GM23248 (cell line): ENCODE results near the gene SORL1-AS1.

Experiments used
- DNase-seq: peaks from one replicate; pipeline ENCODE4 v3.0.0-alpha.2; 2015
- H2AFZ ChIP-seq: fragments of 200-600 bp; sonication (generic); 2 replicates; pipeline ENCODE4 v1.6.1; 2016; ENCODE audit warnings: antibody characterized with exemption
- H3F3A ChIP-seq: fragments of 200-600 bp; sonication (generic); 2 replicates; pipeline ENCODE4 v1.6.1; 2016; ENCODE audit warnings: mild to moderate bottlenecking, antibody characterized with exemption, mixed run types; ENCODE audit not compliant: insufficient read depth
- H3K27ac ChIP-seq: fragments of 200-600 bp; sonication (generic); 2 replicates; pipeline ENCODE4 v1.5.1; 2016; ENCODE audit warnings: mild to moderate bottlenecking
- H3K27me3 ChIP-seq: fragments of 200-600 bp; sonication (generic); replicated peaks from 2 replicates; pipeline ENCODE4 v1.6.1; 2016; ENCODE audit warnings: mild to moderate bottlenecking; ENCODE audit not compliant: insufficient read depth
- H3K36me3 ChIP-seq: fragments of 200-600 bp; sonication (generic); 2 replicates; pipeline ENCODE4 v1.6.1; 2016; ENCODE audit warnings: low read depth, mild to moderate bottlenecking
- H3K4me1 ChIP-seq: fragments of 200-600 bp; sonication (generic); 2 replicates; pipeline ENCODE4 v1.6.1; 2016; ENCODE audit warnings: mild to moderate bottlenecking; ENCODE audit not compliant: insufficient read depth
- H3K4me2 ChIP-seq: fragments of 200-600 bp; sonication (generic); one replicate; pipeline ENCODE4 v1.6.1; 2016; ENCODE audit warnings: mild to moderate bottlenecking; ENCODE audit not compliant: unreplicated experiment
- H3K4me3 ChIP-seq: fragments of 200-600 bp; sonication (generic); 2 replicates; pipeline ENCODE4 v1.5.1; 2016; ENCODE audit warnings: mild to moderate bottlenecking
- H3K79me2 ChIP-seq: fragments of 200-600 bp; sonication (generic); 2 replicates; pipeline ENCODE4 v1.6.1; 2016; ENCODE audit warnings: mild to moderate bottlenecking; ENCODE audit not compliant: insufficient read depth
- H3K9ac ChIP-seq: fragments of 200-600 bp; sonication (generic); 2 replicates; pipeline ENCODE4 v1.6.1; 2016; ENCODE audit warnings: mild to moderate bottlenecking
- H3K9me2 ChIP-seq: fragments of 200-600 bp; sonication (generic); 2 replicates; pipeline ENCODE4 v1.6.1; 2016; ENCODE audit warnings: mixed run types, mild to moderate bottlenecking, moderate library complexity; ENCODE audit not compliant: insufficient read depth
- H3K9me3 ChIP-seq: fragments of 200-600 bp; sonication (generic); one replicate; pipeline ENCODE4 v1.6.1; 2017; ENCODE audit warnings: low read depth
- H4K20me1 ChIP-seq: fragments of 200-600 bp; sonication (generic); 2 replicates; pipeline ENCODE4 v1.6.0; 2016; ENCODE audit not compliant: insufficient read depth
- EZH2 ChIP-seq: fragments of 200-600 bp; sonication (generic); IDR thresholded peaks from 2 replicates; pipeline ENCODE4 v1.6.1; 2018; ENCODE audit warnings: antibody characterized with exemption, mild to moderate bottlenecking; ENCODE audit not compliant: insufficient read depth, poor library complexity, severe bottlenecking
- EZH2phosphoT487 ChIP-seq: fragments of 200-600 bp; sonication (generic); IDR thresholded peaks from 2 replicates; pipeline ENCODE4 v1.6.1; 2018; ENCODE audit warnings: antibody characterized with exemption, moderate library complexity, mild to moderate bottlenecking, low read depth; ENCODE audit not compliant: insufficient read depth
- WGBS, 2 experiments: methylation state at CpG; one replicate each; pipeline ENCODE4 v1.1.6; 2015 to 2017; ENCODE audit warnings: low lambda C conversion rate in 2 of 2, low coverage in 1 of 2; ENCODE audit errors: missing lambda C conversion rate in 2 of 2; 5-methylcytosine and 5-hydroxymethylcytosine counted together
- in situ Hi-C: fragments of 300-500 bp; cut with MboI; formaldehyde crosslinking; loops from 2 replicates; pipeline ENCODE4 v1.15.0; 2020

Gene SORL1-AS1

DNA sequence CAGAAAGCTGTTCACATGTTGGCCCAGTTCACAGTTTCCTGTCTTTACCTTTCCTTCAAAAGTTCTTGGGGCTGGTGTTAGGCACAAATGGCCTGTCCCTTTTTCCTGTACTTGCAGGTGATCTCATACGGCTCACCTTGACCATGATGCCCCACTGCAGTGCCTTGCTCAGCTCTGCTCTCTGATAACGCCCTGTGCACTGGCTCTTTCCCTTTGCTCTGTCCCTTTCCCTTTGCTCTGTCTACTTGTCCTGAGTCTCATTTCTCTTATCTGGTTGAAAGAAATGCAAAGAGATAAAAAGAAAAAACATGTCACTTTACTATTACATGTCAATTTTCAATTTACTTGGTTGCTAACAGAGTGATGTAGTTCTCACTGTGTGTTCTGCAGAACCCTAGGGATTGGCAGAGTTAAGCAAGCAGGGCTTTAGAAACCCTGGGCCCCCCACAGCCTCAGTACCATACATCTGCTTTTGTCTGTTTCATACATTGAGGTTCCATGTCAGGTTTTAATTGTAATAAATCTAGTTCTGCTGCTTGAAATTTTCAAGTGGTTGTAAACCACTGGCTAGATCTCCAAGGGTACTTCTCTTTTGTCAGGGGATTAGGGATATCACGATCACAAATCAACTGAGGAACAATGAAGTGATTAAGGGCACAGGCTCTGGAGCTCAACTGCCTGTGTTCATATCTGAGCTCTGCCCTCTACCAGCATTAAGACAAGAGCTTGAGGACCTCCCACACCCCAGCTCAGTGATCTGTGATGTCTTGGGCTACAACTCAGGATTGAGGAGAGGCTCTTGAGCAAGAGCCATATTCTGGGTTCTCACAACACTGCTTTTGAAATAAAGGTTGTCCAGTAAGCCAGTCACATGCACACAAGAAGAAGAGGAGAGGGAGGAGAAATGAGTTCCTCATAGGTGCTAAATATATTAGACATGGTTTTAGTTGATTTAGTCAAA, 16.9 kb downstream of the SORL1-AS1 start:
- 65 to 84% methylated on average over 3 of the region's 3 CpGs for WGBS, 2 experiments
- no peak overlapping the region for H3K27ac ChIP-seq
- no peak overlapping the region for H3K4me3 ChIP-seq
- no peaks in the 10 kb centered on the region for H3K36me3 ChIP-seq
- in situ Hi-C loops: no loop called here
- no peak overlapping the region for H2AFZ ChIP-seq
- H3K4me2 ChIP-seq: no peak overlapping the region
- no peak for DNase-seq
- no peaks in the 10 kb centered on the region for H3K9me3 ChIP-seq
- H3K9ac ChIP-seq: no peak overlapping the region
- H3K4me1 ChIP-seq: no peaks in the 10 kb centered on the region
- no peaks in the 10 kb centered on the region for H3F3A ChIP-seq
- H3K79me2 ChIP-seq: no peaks in the 10 kb centered on the region
- H4K20me1 ChIP-seq: no peaks in the 10 kb centered on the region
- TF ChIP-seq EZH2: no peak
- TF ChIP-seq EZH2phosphoT487: no peak
- peaks cover 55% of the 10 kb centered on the region for H3K27me3 ChIP-seq
- H3K9me2 ChIP-seq: no peaks in the 10 kb centered on the region

DNA sequence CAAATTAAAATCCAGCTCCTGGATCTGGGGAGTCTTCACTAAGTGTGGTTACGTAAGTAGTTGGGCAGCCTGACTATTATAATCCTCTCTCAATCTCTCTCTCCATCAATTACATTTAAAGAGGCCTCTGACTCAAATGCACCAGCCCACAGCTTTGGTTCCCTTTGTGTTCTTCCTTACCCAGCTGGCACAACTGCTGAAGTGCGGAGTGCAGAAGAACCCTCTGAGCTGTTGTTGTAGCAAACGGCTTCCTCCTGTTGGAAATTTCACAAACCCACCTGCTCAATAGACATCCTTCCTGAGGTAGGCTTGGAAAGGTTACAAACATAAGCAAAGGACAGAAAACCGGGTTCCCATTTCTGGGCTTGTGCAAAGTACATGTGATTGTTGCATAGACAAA, 17.6 kb downstream of the SORL1-AS1 start:
- DNase-seq: no peak
- TF ChIP-seq EZH2phosphoT487: no peak
- H3K9me3 ChIP-seq: no peaks in the 10 kb centered on the region
- 41 to 54% methylated on average over 4 of the region's 4 CpGs for WGBS, 2 experiments
- no peak overlapping the region for H3K4me3 ChIP-seq
- no peaks in the 10 kb centered on the region for H4K20me1 ChIP-seq
- no peaks in the 10 kb centered on the region for H3K36me3 ChIP-seq
- H3F3A ChIP-seq: no peaks in the 10 kb centered on the region
- in situ Hi-C loops: no loop called here
- no peaks in the 10 kb centered on the region for H3K9me2 ChIP-seq
- H3K4me1 ChIP-seq: no peaks in the 10 kb centered on the region
- H3K4me2 ChIP-seq: no peak overlapping the region
- H3K9ac ChIP-seq: no peak overlapping the region
- H3K79me2 ChIP-seq: no peaks in the 10 kb centered on the region
- H2AFZ ChIP-seq: no peak overlapping the region
- peaks cover 54% of the 10 kb centered on the region for H3K27me3 ChIP-seq
- no peak overlapping the region for H3K27ac ChIP-seq

DNA sequence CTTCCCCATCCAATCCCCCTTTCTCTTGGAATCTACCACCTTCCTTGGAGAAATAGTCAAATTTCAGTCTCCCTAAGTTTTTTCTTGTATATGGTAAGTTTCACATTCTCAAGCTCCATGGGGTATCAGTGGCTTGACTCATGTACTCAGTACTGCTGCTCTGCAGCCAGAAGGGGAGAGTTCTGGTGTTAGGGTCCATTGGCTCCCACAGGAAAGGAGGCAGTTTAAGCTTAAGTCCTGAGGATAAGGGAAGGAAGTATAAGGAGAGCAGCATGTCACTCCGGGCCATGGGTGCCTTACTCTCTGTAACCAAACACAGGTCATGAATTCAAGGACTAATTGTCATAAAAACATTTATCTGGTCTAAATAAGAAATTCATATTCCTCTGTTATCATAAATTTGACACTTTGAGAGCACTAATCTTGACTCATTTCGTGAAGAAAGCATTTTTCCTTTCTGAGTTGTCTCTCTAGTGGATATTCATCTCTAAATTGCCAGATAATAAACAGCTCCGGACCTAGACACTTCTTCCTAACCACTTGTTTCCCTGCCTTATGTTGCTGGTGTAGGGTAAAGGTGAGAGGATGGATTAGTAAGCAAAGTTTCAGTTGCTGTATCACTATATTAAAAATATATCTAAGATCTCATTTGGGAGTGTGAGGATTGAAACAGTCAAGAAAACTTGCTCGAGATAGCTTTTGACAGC, 20.8 kb downstream of the SORL1-AS1 start:
- Histone ChIP-seq H3K9ac (no peak overlapping the region), H4K20me1 (no peaks in the 10 kb centered on the region), H2AFZ (no peak overlapping the region), H3K27ac (no peak overlapping the region), H3K9me3 (no peaks in the 10 kb centered on the region), H3K4me1 (no peaks in the 10 kb centered on the region), H3K27me3 (peaks cover 62% of the 10 kb centered on the region), H3K4me2 (no peak overlapping the region), H3K4me3 (no peak overlapping the region), H3K79me2 (no peaks in the 10 kb centered on the region), H3F3A (no peaks in the 10 kb centered on the region), H3K9me2 (no peaks in the 10 kb centered on the region), H3K36me3 (no peaks in the 10 kb centered on the region)
- no peak for TF ChIP-seq EZH2phosphoT487
- no peak for TF ChIP-seq EZH2
- DNase-seq: no peak
- in situ Hi-C loops: no loop called here
- 58 to 65% methylated on average over 4 of the region's 4 CpGs for WGBS, 2 experiments

DNA sequence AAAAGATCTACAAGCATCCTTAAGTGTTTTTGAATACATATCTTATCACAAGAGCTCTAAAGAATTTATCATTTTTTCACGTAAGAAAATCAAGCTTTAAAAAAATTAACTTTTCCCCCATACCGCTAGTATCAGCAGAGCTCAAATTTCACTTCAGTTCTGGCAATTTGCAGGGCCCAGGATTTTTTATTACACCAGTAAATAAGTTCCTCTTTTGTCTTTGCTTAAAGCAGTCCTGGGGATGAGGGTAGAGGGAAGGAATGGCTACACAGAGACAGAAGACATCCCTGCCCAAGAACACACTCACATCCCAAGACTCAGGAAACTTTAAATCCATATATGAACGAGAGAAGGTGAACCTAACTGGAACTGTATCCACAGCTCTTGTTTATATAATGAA, 23.2 kb downstream of the SORL1-AS1 start:
- Histone ChIP-seq H3K4me3 (no peak overlapping the region), H3K9me3 (no peaks in the 10 kb centered on the region), H3K4me1 (no peaks in the 10 kb centered on the region), H3K79me2 (no peaks in the 10 kb centered on the region), H3K4me2 (no peak overlapping the region), H3K27me3 (peaks cover 58% of the 10 kb centered on the region), H3K36me3 (no peaks in the 10 kb centered on the region), H3F3A (no peaks in the 10 kb centered on the region), H2AFZ (no peak overlapping the region), H3K9ac (no peak overlapping the region), H3K27ac (no peak overlapping the region), H4K20me1 (no peaks in the 10 kb centered on the region), H3K9me2 (no peaks in the 10 kb centered on the region)
- in situ Hi-C loops: no loop called here
- 31 to 40% methylated on average over 3 of the region's 3 CpGs for WGBS, 2 experiments
- no peak for TF ChIP-seq EZH2phosphoT487
- TF ChIP-seq EZH2: no peak
- no peak for DNase-seq
